HAP-1 (cell line): ENCODE measurements around the gene STK17A.

Source experiments
- DNase-seq, 2 experiments: peaks; one replicate each; pipeline ENCODE4 v3.0.0-alpha.2; 2016 to 2020; ENCODE audit warnings: low spot score in 2 of 2
- H3K27me3 ChIP-seq: fragments of 250-450 bp; sonication (Bioruptor Pico); 2 replicates; pipeline ENCODE4 v1.5.1; 2020; ENCODE audit warnings: low read depth, mild to moderate bottlenecking, moderate library complexity
- H3K36me3 ChIP-seq: fragments of 250-450 bp; sonication (Bioruptor Pico); replicated peaks from 2 replicates; pipeline ENCODE4 v1.5.1; 2020; ENCODE audit warnings: mild to moderate bottlenecking
- H3K4me1 ChIP-seq: fragments of 250-450 bp; sonication (Bioruptor Pico); 2 replicates; pipeline ENCODE4 v1.5.1; 2020; ENCODE audit warnings: mild to moderate bottlenecking
- H3K4me3 ChIP-seq: fragments of 250-450 bp; sonication (Bioruptor Pico); 2 replicates; pipeline ENCODE4 v1.5.1; 2020; ENCODE audit warnings: mild to moderate bottlenecking, moderate library complexity
- H3K9me3 ChIP-seq: fragments of 250-450 bp; sonication (Bioruptor Pico); 2 replicates; pipeline ENCODE4 v1.5.1; 2020; ENCODE audit warnings: mild to moderate bottlenecking, moderate library complexity
- in situ Hi-C: fragments of 300-500 bp; cut with MboI; formaldehyde crosslinking; loops from 3 replicates; pipeline ENCODE4 v1.14.3; 2020; ENCODE audit warnings: low sequenced_read_pairs, inconsistent platforms, mixed read lengths

STK17A gene

DNA sequence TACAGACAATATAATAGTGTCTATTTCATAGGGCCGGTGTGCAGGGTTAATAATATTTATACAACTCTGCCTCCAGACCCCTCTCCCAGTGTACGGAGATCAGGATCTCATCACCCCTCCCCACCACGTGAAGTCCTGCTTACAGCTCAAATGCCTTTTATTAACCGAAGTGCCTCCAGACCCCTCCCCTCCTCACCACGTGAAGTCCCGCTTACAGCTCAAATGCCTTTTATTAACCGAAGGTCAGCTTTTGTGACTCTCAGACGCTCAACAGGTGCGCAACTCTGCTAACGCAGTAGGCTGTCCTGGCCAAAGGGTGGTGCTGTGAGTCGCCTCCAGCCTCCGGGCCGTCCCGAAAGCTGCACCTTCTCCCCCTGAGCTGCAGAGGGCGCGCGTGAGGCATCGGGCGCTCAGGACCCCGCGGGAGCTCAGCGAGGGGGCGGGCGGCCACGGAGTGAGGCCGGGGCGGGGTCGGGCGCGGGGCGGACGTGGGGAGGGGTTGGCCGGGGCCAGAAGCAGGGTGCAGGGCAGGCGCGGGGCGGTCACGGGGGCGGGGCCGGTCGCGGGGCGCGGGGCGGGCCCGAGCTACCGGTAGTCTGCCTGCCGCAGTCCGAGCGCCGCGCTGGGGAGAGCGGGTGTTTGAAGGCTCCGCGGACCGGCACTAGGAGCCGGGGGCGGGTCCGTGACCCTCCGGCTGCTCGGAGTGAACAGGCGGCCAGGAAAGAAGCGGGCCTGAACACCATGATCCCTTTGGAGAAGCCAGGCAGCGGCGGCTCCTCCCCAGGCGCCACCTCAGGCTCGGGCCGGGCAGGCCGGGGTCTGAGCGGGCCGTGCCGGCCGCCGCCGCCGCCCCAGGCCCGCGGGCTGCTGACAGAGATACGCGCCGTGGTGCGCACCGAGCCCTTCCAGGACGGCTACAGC, at the start of gene STK17A:
TSS of gene STK17A (plus strand) at position 606 of the 921 bp plus-strand sequence. CDS start at position 742, 136 bp downstream.
- Histone ChIP-seq H3K4me3 (peak within 1 kb of the TSS; percentile 69), H3K36me3 (no peaks in the 10 kb centered on the region), H3K27me3 (peaks cover 22% of the 10 kb centered on the region), H3K9me3 (no peaks in the 10 kb centered on the region), H3K4me1 (peaks cover 5% of the 10 kb centered on the region; the same call in 1 of the 2 replicates)
- in situ Hi-C loops = loop anchor here (5.0 to 25.0 kb wide), 2 partner anchors 135 to 255 kb away; no protein-coding TSS in a partner anchor
- DNase-seq = peak; percentile 82 to 91

DNA sequence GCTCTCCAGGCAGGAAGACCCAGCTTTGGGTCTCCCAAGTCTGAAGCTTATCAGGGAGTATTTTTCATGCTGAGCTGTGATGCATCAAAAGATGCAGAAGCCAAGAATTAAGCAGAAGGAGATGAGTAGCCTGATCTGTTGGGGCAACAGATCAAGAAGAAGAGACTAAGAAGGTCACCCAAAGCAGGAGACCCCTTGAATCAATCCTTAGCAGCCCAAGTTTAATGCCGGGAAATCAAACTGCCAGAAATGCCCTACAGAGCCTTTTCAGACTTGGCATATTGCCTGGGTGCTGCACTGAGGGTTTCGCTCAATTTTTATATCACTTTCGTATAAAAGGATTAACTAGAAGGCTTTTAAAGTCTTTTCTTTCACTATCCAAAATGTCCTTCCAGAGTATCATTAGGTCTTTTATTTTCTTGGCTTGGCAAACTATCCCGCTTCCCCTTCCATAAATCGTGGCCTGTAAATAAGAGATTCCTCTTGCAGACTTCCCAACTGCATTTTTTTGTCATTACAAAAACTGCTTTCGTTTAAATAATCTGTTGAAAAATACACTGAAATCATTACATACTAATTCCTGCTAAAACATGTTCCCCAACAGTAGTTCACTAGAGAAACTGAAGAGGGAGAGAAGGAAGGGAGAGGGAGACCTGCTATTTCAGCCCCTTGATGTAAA, 49.0 kb upstream of the STK17A start:
- DNase-seq = no peak
- in situ Hi-C loops = no loop called here
- no peak overlapping the region for H3K4me3 ChIP-seq
- no peaks in the 10 kb centered on the region for H3K9me3 ChIP-seq
- 0 out of 2 replicates have a peak, but pooled peaks cover 5% of the 10 kb centered on the region for H3K27me3 ChIP-seq
- no peaks in the 10 kb centered on the region for H3K36me3 ChIP-seq
- no peaks in the 10 kb centered on the region for H3K4me1 ChIP-seq

- no peak for DNase-seq
- Histone ChIP-seq H3K36me3 (no peaks in the 10 kb centered on the region), H3K27me3 (0 out of 2 replicates have a peak, but pooled peaks cover 5% of the 10 kb centered on the region), H3K9me3 (no peaks in the 10 kb centered on the region), H3K4me1 (no peaks in the 10 kb centered on the region), H3K4me3 (no peak overlapping the region)
- in situ Hi-C loops = no loop called here
These were observed 47.9 kb upstream of the STK17A start for GRCh38 chr7:43535031-43535451.

DNA sequence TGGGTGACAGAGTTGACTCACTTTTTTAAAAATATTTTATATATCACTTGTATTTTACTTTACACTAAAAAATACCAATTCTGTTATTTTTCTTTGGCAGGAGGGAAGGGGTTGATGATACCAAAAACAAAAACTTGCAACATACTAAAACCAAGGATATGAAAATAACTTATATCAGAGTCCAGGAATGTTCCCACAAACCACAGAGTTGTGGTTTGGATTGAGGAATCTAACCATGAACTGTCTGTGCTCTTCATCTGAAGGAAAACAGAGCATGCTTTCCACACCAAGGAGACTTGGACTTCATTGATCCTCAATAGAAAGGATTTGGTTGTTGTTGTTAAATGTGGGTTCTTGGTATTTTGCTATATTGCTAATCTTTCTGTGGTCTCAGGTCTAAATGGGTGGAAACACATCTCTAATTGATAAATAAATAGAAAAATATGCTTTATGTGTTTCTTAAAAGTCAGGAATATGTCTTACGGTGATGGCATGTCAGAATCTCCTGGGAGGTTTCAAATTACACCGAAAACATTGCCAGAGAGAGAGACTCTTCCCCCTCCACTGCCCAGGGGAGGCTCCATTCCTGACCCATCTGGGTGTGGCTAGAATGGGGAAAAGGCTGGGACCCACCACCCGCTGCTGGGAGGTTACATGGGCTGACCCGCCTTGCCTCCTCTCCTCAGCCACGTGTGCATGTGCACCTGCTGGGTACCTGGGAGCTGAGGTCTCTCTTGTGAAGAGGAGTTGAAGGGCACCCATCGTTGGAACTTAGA, 46.9 kb upstream of the STK17A start:
- H3K4me1 ChIP-seq = no peaks in the 10 kb centered on the region
- H3K36me3 ChIP-seq = no peaks in the 10 kb centered on the region
- no peak overlapping the region for H3K4me3 ChIP-seq
- no peaks in the 10 kb centered on the region for H3K9me3 ChIP-seq
- no peak for DNase-seq
- in situ Hi-C loops = no loop called here
- peaks cover 5% of the 10 kb centered on the region; the same call in 1 of the 2 replicates for H3K27me3 ChIP-seq

DNA sequence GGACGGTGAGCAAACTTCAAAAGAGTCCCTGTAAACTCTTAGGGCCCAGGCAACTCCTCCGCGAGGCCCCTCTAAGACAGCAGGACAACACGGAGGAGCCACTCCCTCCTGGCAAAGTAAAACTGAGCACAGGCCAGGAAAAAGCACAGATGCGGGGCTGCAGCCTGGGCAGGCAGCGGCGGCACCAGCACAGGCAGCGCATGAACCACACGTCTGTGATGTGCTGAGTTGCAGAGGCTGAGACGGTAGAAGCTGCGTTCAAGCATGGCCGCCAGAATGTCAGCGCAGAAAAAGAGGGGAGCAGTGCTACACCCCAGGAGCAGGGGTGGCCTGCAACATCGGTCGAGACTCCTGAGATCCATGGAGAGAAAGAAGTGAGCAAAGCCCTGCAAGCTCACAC, 46.1 kb upstream of the STK17A start:
- Histone ChIP-seq H3K27me3 (peaks cover 5% of the 10 kb centered on the region; the same call in 1 of the 2 replicates), H3K9me3 (no peaks in the 10 kb centered on the region), H3K4me3 (no peak overlapping the region), H3K4me1 (no peaks in the 10 kb centered on the region), H3K36me3 (no peaks in the 10 kb centered on the region)
- in situ Hi-C loops = no loop called here
- no peak for DNase-seq

DNA sequence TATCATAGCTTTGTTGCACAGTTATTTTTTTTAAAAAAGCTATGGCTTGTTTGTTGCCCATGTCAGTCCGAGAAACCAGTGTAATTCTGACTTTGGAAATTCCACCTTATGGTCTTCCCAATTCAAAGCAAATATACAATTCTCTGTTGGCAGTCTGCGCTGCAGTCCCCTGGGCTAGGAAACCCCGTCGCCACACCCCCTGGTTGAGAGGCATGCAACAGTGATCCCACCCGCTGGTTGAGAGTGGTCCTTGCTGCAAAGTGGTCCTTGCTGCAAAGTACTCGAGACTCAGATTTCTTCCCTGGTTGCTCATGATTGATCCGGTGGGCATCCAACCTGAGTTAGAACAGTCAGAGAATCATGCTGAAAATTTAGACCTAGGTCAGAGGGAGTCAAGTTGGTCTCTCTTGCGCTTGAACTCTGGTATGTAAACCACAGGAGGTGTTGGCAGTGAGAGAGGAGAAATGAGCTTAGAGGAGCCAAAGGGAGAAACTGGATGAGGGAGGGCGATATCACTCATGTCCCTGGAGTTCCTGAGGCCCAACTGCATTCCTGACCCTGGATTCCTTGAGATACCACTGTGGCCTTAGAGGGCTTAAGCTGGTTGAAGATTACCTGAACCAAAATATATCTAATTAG, 45.0 kb upstream of the STK17A start:
- no peak for DNase-seq
- no peaks in the 10 kb centered on the region for H3K4me1 ChIP-seq
- H3K4me3 ChIP-seq = no peak overlapping the region
- H3K36me3 ChIP-seq = no peaks in the 10 kb centered on the region
- in situ Hi-C loops = no loop called here
- H3K27me3 ChIP-seq = peaks cover 5% of the 10 kb centered on the region; the same call in 1 of the 2 replicates
- H3K9me3 ChIP-seq = no peaks in the 10 kb centered on the region

GRCh38 chr7:43538404-43538771, 44.5 kb upstream of the STK17A start:
- Histone ChIP-seq H3K4me1 (no peaks in the 10 kb centered on the region), H3K9me3 (no peaks in the 10 kb centered on the region), H3K4me3 (no peak overlapping the region), H3K27me3 (peaks cover 5% of the 10 kb centered on the region; the same call in 1 of the 2 replicates), H3K36me3 (no peaks in the 10 kb centered on the region)
- no peak for DNase-seq
- in situ Hi-C loops = no loop called here

GRCh38 chr7:43540471-43540870, 42.4 kb upstream of the STK17A start:
- no peaks in the 10 kb centered on the region for H3K9me3 ChIP-seq
- H3K4me3 ChIP-seq = no peak overlapping the region
- H3K36me3 ChIP-seq = no peaks in the 10 kb centered on the region
- in situ Hi-C loops = no loop called here
- DNase-seq = no peak
- H3K27me3 ChIP-seq = peaks cover 3% of the 10 kb centered on the region; the same call in 1 of the 2 replicates
- H3K4me1 ChIP-seq = no peaks in the 10 kb centered on the region

DNA sequence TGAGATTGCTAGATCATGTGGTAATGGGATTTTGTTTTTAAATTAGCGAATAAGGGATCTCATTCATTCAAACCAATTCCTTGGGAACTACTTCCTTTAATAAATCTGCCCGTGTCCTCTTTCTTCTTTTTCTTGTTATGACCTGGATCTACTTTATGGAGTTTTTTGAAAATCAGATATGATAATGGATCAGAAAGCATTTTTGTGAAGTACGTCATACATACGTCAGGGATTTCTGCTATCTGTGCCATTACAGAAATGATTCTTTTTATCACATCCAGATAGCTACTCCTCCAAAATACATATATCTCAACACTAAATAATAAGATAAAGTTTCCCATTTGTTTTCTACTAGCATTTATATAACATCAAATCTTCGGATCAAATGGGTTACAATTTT, 40.2 kb upstream of the STK17A start:
- Histone ChIP-seq H3K27me3 (peaks cover 3% of the 10 kb centered on the region; the same call in 1 of the 2 replicates), H3K36me3 (no peaks in the 10 kb centered on the region), H3K4me1 (no peaks in the 10 kb centered on the region), H3K9me3 (no peaks in the 10 kb centered on the region; the same call in 1 of the 2 replicates), H3K4me3 (no peak overlapping the region)
- in situ Hi-C loops = no loop called here
- DNase-seq = no peak

DNA sequence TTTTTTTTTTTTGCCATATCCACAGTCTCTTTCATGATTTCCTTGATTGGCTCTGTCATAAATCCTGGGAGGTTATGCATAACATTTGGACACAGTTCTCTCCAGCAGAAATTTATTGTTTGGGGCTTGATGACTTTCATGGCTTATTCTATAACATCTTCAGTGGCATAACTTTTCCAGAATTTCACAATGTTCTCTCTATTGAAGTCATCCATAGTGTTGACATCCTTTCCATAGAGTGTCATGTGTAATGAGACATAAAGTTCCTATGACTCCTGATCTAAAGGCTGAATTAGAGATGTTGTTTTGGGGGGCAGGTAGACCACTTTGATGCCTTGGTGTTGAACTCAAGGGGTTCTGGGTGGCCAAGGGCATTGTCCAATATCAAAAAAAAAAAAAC, 36.7 kb upstream of the STK17A start:
- Histone ChIP-seq H3K4me3 (no peak overlapping the region), H3K36me3 (no peaks in the 10 kb centered on the region), H3K27me3 (peaks cover 3% of the 10 kb centered on the region; the same call in 1 of the 2 replicates), H3K4me1 (no peaks in the 10 kb centered on the region), H3K9me3 (no peaks in the 10 kb centered on the region; the same call in 1 of the 2 replicates)
- no peak for DNase-seq
- in situ Hi-C loops = no loop called here

DNA sequence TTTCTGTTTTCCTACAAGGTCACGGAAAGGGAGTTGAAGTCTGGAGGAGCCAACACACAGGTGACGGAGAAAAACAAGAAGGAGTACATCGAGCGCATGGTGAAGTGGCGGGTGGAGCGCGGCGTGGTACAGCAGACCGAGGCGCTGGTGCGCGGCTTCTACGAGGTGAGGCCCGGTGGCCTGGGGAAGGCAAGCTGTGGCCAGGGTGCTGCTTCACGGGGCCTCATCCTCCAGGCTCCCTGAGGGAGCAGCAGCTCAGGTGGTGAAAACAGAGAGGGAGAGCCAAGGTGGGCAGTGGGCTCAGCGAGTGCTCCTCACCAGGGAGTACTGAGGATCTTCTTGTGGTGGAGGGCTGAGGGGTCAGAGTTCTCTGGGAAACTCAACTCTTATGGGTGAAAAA, 32.5 kb upstream of the STK17A start:
- Histone ChIP-seq H3K4me3 (no peak overlapping the region), H3K27me3 (peaks cover 9% of the 10 kb centered on the region), H3K36me3 (no peaks in the 10 kb centered on the region), H3K9me3 (no peaks in the 10 kb centered on the region; the same call in 1 of the 2 replicates), H3K4me1 (no peaks in the 10 kb centered on the region)
- DNase-seq = no peak
- in situ Hi-C loops = no loop called here

- Histone ChIP-seq H3K4me3 (no peak overlapping the region), H3K36me3 (no peaks in the 10 kb centered on the region), H3K4me1 (no peaks in the 10 kb centered on the region), H3K27me3 (peaks cover 9% of the 10 kb centered on the region), H3K9me3 (no peaks in the 10 kb centered on the region; the same call in 1 of the 2 replicates)
- in situ Hi-C loops = no loop called here
- no peak for DNase-seq
These were observed 30.8 kb upstream of the STK17A start for GRCh38 chr7:43552122-43552521.

DNA sequence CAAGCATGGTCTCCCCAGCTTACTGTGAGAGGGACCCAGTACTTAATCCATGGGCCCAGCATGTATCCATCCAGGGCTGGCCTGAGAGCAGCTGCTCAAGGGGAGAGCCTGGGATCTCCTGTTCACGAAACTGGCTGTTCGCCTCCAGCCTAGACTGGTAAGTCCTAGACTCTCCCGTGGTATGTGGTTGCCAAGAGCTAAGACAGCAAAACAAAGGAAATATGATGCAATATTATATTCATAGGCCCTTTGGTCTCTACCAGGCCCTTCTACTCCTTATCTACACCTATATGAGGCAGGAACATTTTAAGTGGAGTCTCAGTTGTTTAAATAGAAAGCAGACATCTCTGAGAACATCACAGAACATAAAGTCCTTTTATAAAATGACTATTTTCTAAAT, 28.9 kb upstream of the STK17A start:
- Histone ChIP-seq H3K36me3 (no peaks in the 10 kb centered on the region), H3K9me3 (no peaks in the 10 kb centered on the region), H3K4me3 (no peak overlapping the region), H3K27me3 (peaks cover 9% of the 10 kb centered on the region), H3K4me1 (no peaks in the 10 kb centered on the region)
- DNase-seq = no peak
- in situ Hi-C loops = no loop called here
